DOHH2 (cell line): ENCODE data around the gene CHIT1.
A peak's percentile ranks its signal among the peaks of the same experiment; 100 is the strongest.

ENCODE experiments used
- H3F3A ChIP-seq: fragments of 200-600 bp; sonication (generic), shearing (Covaris generic); 2 replicates; pipeline ENCODE4 v1.6.0; 2016; ENCODE audit warnings: antibody characterized with exemption, mild to moderate bottlenecking; ENCODE audit not compliant: control insufficient read depth, insufficient read depth
- H3K27ac ChIP-seq: fragments of 200-600 bp; sonication (generic); 2 replicates; pipeline ENCODE4 v1.5.1; 2014; ENCODE audit warnings: low read depth, mild to moderate bottlenecking, low read length, moderate library complexity
- H3K27me3 ChIP-seq: fragments of 200-600 bp; sonication (generic); 2 replicates; pipeline ENCODE4 v1.6.1; 2014; ENCODE audit warnings: mild to moderate bottlenecking, low read length, mixed read lengths; ENCODE audit not compliant: control insufficient read depth
- H3K36me3 ChIP-seq: fragments of 200-600 bp; sonication (generic); 2 replicates; pipeline ENCODE4 v1.6.1; 2014; ENCODE audit warnings: mild to moderate bottlenecking, low read length, moderate library complexity, mixed read lengths; ENCODE audit not compliant: control insufficient read depth
- H3K4me1 ChIP-seq: fragments of 200-600 bp; sonication (generic); 2 replicates; pipeline ENCODE4 v1.6.1; 2014; ENCODE audit warnings: mild to moderate bottlenecking, low read length, mixed read lengths; ENCODE audit not compliant: control insufficient read depth
- H3K4me2 ChIP-seq: fragments of 200-600 bp; sonication (generic); 2 replicates; pipeline ENCODE4 v1.6.0; 2014; ENCODE audit warnings: mild to moderate bottlenecking, low read length, moderate library complexity
- H3K4me3 ChIP-seq: fragments of 200-600 bp; sonication (generic); 2 replicates; pipeline ENCODE4 v1.5.1; 2014; ENCODE audit warnings: mild to moderate bottlenecking, low read length, mixed read lengths
- H3K79me2 ChIP-seq: fragments of 200-600 bp; sonication (generic); 2 replicates; pipeline ENCODE4 v1.6.1; 2014; ENCODE audit warnings: mild to moderate bottlenecking, low read length, mixed read lengths; ENCODE audit not compliant: control insufficient read depth
- H3K9me2 ChIP-seq: fragments of 200-600 bp; sonication (generic); replicated peaks from 2 replicates; pipeline ENCODE4 v1.6.1; 2014; ENCODE audit warnings: mild to moderate bottlenecking, low read length, mixed read lengths; ENCODE audit not compliant: control insufficient read depth
- H3K9me3 ChIP-seq: fragments of 200-600 bp; sonication (generic); 2 replicates; pipeline ENCODE4 v1.6.1; 2014; ENCODE audit warnings: antibody characterized with exemption, low read length, mixed read lengths; ENCODE audit not compliant: control insufficient read depth, insufficient read depth
- H4K20me1 ChIP-seq: fragments of 200-600 bp; sonication (generic); 2 replicates; pipeline ENCODE4 v1.6.0; 2014; ENCODE audit warnings: low read depth, mild to moderate bottlenecking, antibody characterized with exemption, low read length, moderate library complexity; ENCODE audit not compliant: control insufficient read depth, insufficient read depth
- CTCF ChIP-seq: fragments of 200-600 bp; sonication (generic); IDR thresholded peaks from one replicate; pipeline ENCODE4 v1.5.1; 2014; ENCODE audit warnings: antibody characterized with exemption, mild to moderate bottlenecking, low read depth, low read length; ENCODE audit not compliant: poor library complexity, severe bottlenecking
- EZH2phosphoT487 ChIP-seq: fragments of 200-600 bp; sonication (generic); IDR thresholded peaks from 2 replicates; pipeline ENCODE4 v1.6.1; 2017; ENCODE audit warnings: borderline replicate concordance, mild to moderate bottlenecking, antibody characterized with exemption, low read length, moderate library complexity, mixed read lengths

The CHIT1 gene

DNA sequence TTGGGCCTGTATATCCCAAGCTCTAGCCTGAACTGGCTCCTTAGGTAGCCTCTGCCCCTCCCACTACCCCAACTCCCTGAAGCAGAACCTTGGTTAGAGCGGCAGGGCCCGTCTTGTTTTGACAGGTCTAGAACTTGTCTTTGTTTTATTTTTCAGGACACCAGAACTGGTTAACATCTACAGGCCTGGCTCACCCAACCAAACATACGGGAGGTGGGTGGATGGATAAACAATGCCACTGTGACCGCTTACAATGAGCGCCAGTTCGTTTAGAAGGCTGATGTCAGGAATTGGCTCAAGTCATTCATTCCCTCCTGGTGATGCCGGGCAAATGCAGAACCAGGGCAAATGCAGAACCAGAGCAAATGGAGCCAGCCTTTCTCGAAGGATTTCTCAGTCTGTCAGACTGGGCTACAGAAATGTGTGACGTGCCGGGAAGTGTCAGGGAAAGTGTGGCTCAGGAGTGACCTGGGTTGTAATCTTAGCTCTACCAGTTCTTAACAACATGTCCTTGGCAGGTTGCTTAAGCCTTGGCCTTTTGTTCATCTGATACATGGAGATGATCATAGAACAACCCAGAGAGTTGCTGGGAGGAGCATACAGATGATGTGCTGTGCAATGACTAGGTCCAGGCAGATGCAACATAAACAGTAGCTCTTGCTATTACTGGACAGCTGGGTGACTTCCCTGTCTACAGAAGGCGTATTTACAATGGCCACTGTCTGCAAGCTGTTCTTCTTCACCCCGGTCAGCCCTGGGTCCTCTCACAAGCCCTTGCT, 45.3 kb upstream of the CHIT1 start:
- peak overlapping the region; percentile 77 for H3K4me2 ChIP-seq
- no peaks in the 10 kb centered on the region for H3K36me3 ChIP-seq
- no peak for TF ChIP-seq CTCF
- TF ChIP-seq EZH2phosphoT487 = no peak
- no peaks in the 10 kb centered on the region for H3K9me2 ChIP-seq
- peak overlapping the region; percentile 72; the same call in 1 of the 2 replicates for H3K4me3 ChIP-seq
- no peaks in the 10 kb centered on the region for H4K20me1 ChIP-seq
- H3K4me1 ChIP-seq = peaks cover 89% of the 10 kb centered on the region
- H3K27ac ChIP-seq = peak overlapping the region; percentile 72
- H3K27me3 ChIP-seq = no peaks in the 10 kb centered on the region
- H3K79me2 ChIP-seq = 0 out of 2 replicates have a peak, but pooled peaks cover 6% of the 10 kb centered on the region
- no peaks in the 10 kb centered on the region for H3K9me3 ChIP-seq
- H3F3A ChIP-seq = peaks cover 9% of the 10 kb centered on the region

GRCh38 chr1:203273869-203274602, 44.6 kb upstream of the CHIT1 start:
- Histone ChIP-seq H3K9me3 (no peaks in the 10 kb centered on the region), H3K27me3 (no peaks in the 10 kb centered on the region)

DNA sequence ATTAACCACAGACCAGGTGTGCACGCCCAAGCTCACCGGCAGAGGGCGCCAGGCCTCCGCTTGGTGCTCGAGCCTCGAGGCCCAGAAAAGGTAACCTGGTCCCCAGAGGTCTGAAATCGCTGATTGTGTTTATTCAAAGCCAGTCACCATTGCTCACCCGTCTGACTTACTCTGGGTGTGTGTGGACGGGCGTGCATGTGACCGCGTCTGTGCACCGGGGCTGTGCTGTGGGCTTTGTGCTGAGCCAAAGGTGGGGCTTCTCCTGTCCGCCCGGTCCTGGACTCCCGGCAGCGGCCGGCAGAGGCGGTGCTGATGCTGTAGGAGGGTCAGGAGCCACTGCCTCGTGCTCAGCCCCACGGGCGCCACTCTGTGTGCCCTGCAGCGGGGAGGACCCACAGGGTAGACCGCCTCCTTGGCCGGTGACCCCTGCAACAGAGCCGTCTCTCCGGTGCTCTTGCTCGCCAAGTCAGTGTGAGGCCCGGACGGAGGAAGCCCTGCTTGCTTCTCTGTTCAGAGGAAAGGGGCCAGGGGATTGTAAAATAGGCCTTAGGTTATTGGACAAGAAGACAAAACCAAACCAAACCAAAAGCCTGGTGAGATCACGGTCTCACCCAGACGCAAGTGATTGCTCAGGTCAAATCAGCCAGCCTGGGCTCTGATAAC, 43.9 kb upstream of the CHIT1 start:
- H3F3A ChIP-seq = peaks cover 7% of the 10 kb centered on the region
- no peaks in the 10 kb centered on the region for H3K27me3 ChIP-seq
- H3K9me2 ChIP-seq = no peaks in the 10 kb centered on the region
- peak overlapping the region; percentile 72 for H3K4me3 ChIP-seq
- no peaks in the 10 kb centered on the region for H4K20me1 ChIP-seq
- 0 out of 2 replicates have a peak, but pooled peaks cover 6% of the 10 kb centered on the region for H3K79me2 ChIP-seq
- H3K27ac ChIP-seq = peak overlapping the region; percentile 72
- H3K36me3 ChIP-seq = no peaks in the 10 kb centered on the region
- H3K4me2 ChIP-seq = peak overlapping the region; percentile 77
- no peaks in the 10 kb centered on the region for H3K9me3 ChIP-seq
- TF ChIP-seq CTCF = peak; percentile 98
- no peak for TF ChIP-seq EZH2phosphoT487
- peaks cover 89% of the 10 kb centered on the region for H3K4me1 ChIP-seq

More at GRCh38 chr1:203273869-203274602, 44.6 kb upstream of the CHIT1 start:
- H3K79me2 ChIP-seq = 0 out of 2 replicates have a peak, but pooled peaks cover 6% of the 10 kb centered on the region
- TF ChIP-seq CTCF (no peak), EZH2phosphoT487 (no peak)
- H4K20me1 ChIP-seq = no peaks in the 10 kb centered on the region
- peaks cover 90% of the 10 kb centered on the region for H3K4me1 ChIP-seq
- no peaks in the 10 kb centered on the region for H3K36me3 ChIP-seq
- no peaks in the 10 kb centered on the region for H3K9me2 ChIP-seq
- H3F3A ChIP-seq = peaks cover 7% of the 10 kb centered on the region
- peak overlapping the region; percentile 77 for H3K4me2 ChIP-seq
- peak overlapping the region; percentile 72 for H3K27ac ChIP-seq
- peak overlapping the region; percentile 72 for H3K4me3 ChIP-seq
